HG02623 (cell line): ENCODE measurements around the gene SKOR2.

Experiments
- ATAC-seq: cut with Tn5 transposase; IDR thresholded peaks from one replicate; pipeline ENCODE4 v1.9.1; 2021; ENCODE audit warnings: moderate library complexity; ENCODE audit not compliant: unreplicated experiment

The SKOR2 gene

GRCh38 chr18:47260120-47260923, 8.9 kb upstream of the SKOR2 start:
- no peak for ATAC-seq

GRCh38 chr18:47254341-47254939, 3.0 kb upstream of the SKOR2 start:
- no peak for ATAC-seq

GRCh38 chr18:47253101-47253654, 1.7 kb upstream of the SKOR2 start:
- no peak for ATAC-seq

- ATAC-seq, result no peak
Observed at GRCh38 chr18:47250391-47251046, 941 bp downstream of the SKOR2 start.

GRCh38 chr18:47249314-47249981, 2.0 kb downstream of the SKOR2 start:
- no peak for ATAC-seq

GRCh38 chr18:47248604-47249313, 2.7 kb downstream of the SKOR2 start:
- no peak for ATAC-seq

GRCh38 chr18:47248115-47248603, 3.3 kb downstream of the SKOR2 start:
- no peak for ATAC-seq

- no peak for ATAC-seq
Observed at GRCh38 chr18:47247416-47248114, 3.9 kb downstream of the SKOR2 start.

GRCh38 chr18:47247036-47247415, 4.4 kb downstream of the SKOR2 start:
- no peak for ATAC-seq

GRCh38 chr18:47246027-47246971, 5.2 kb downstream of the SKOR2 start:
- no peak for ATAC-seq

GRCh38 chr18:47244086-47244485, 7.4 kb downstream of the SKOR2 start:
- ATAC-seq, result no peak

GRCh38 chr18:47235096-47235495, 16.4 kb downstream of the SKOR2 start:
- ATAC-seq, result no peak

- no peak for ATAC-seq
Observed at GRCh38 chr18:47226660-47227059, 24.8 kb downstream of the SKOR2 start.

GRCh38 chr18:47215554-47216138, 35.8 kb downstream of the SKOR2 start:
- no peak for ATAC-seq

- no peak for ATAC-seq
Observed at GRCh38 chr18:47209171-47209570, 42.3 kb downstream of the SKOR2 start.

- no peak for ATAC-seq
Observed at GRCh38 chr18:47206945-47207637, 44.4 kb downstream of the SKOR2 start.

GRCh38 chr18:47204908-47205522, 46.4 kb downstream of the SKOR2 start:
- ATAC-seq, result no peak
